SK-N-SH (cell line): ENCODE results near the gene PEDS1. TPM values are rescaled to one million over a fixed set of nuclear protein-coding genes. Genes with fewer than 3 reads are reported as not detected.

Source experiments
- CTCF ChIA-PET: fragments of 300-600, 350-600 bp; formaldehyde crosslinking; extraction: SDS; loops from one replicate; lab custom pipeline; 2021; lab: Yijun Ruan, JAX
- POLR2A ChIA-PET: fragments of 350-600 bp; sonication (Branson Sonifier 250); formaldehyde crosslinking; extraction: SDS; loops from one replicate; lab custom pipeline; 2020; ENCODE audit warnings: antibody characterized with exemption, inconsistent platforms; lab: Yijun Ruan, JAX
- DNase-seq: peaks from one replicate; pipeline ENCODE4 v3.0.0; 2012
- H2AFZ ChIP-seq: fragments of 200-600 bp; sonication (generic); 2 replicates; pipeline ENCODE4 v1.8.1; 2016; ENCODE audit warnings: antibody characterized with exemption, mild to moderate bottlenecking, low read depth
- H3F3A ChIP-seq: fragments of 200-600 bp; sonication (generic); replicated peaks from 2 replicates; pipeline ENCODE3; 2016; ENCODE audit warnings: antibody characterized with exemption, mild to moderate bottlenecking; ENCODE audit not compliant: insufficient read depth
- H3K27ac ChIP-seq, 2 experiments: fragments of 200-500 bp in 1 of 2; fragments of 200-600 bp in 1 of 2; sonication (Bioruptor generic) in 1 of 2; sonication (generic), shearing (Covaris generic) in 1 of 2; 2 replicates each; pipeline versions ENCODE4 v1.5.1 to v1.6.1; 2014 to 2016; ENCODE audit warnings: low read depth in 2 of 2, inconsistent platforms in 1 of 2, low read length in 1 of 2, mild to moderate bottlenecking in 1 of 2, mixed read lengths in 1 of 2
- H3K27me3 ChIP-seq: fragments of 200-600 bp; sonication (generic), shearing (Covaris generic); 2 replicates; pipeline ENCODE4 v1.6.1; 2016; ENCODE audit warnings: mixed run types; ENCODE audit not compliant: insufficient read depth
- H3K36me3 ChIP-seq, 2 experiments: fragments of 200-500 bp in 1 of 2; fragments of 200-600 bp in 1 of 2; sonication (Bioruptor generic) in 1 of 2; sonication (generic) in 1 of 2; replicated peaks in 1 of 2; 2 replicates each; pipeline versions ENCODE3 to v1.5.1; 2014 to 2016; ENCODE audit warnings: low read length in 1 of 2, mild to moderate bottlenecking in 1 of 2; ENCODE audit not compliant: insufficient read depth in 2 of 2, control insufficient read depth in 1 of 2
- H3K4me1 ChIP-seq, 2 experiments: fragments of 200-500 bp in 1 of 2; fragments of 200-600 bp in 1 of 2; sonication (Bioruptor generic) in 1 of 2; sonication (generic), shearing (Covaris generic) in 1 of 2; 2 replicates each; pipeline versions ENCODE4 v1.5.1 to v1.6.1; 2014 to 2016; ENCODE audit warnings: low read depth in 1 of 2, low read length in 1 of 2, mixed run types in 1 of 2; ENCODE audit not compliant: insufficient read depth in 2 of 2, control insufficient read depth in 1 of 2
- H3K4me2 ChIP-seq: fragments of 200-600 bp; sonication (generic), shearing (Covaris generic); 2 replicates; pipeline ENCODE4 v1.6.1; 2017; ENCODE audit warnings: mixed run types
- H3K4me3 ChIP-seq, 2 experiments: fragments of 200-500 bp in 1 of 2; fragments of 200-600 bp in 1 of 2; sonication (Bioruptor generic) in 1 of 2; sonication (generic), shearing (Covaris generic) in 1 of 2; 2 replicates each; pipeline versions ENCODE4 v1.5.1 to v1.8.1; 2014 to 2016; ENCODE audit warnings: low read depth in 2 of 2, inconsistent platforms in 1 of 2, low read length in 1 of 2, mild to moderate bottlenecking in 1 of 2, mixed read lengths in 1 of 2, moderate library complexity in 1 of 2
- H3K79me2 ChIP-seq: fragments of 200-600 bp; sonication (generic); 2 replicates; pipeline ENCODE4 v1.8.1; 2017; ENCODE audit warnings: mild to moderate bottlenecking; ENCODE audit not compliant: insufficient read depth
- H3K9ac ChIP-seq: fragments of 200-600 bp; sonication (generic); 2 replicates; pipeline ENCODE4 v1.6.1; 2017; ENCODE audit warnings: mixed run types
- H3K9me2 ChIP-seq: fragments of 200-600 bp; sonication (generic); 2 replicates; pipeline ENCODE4 v1.6.1; 2017; ENCODE audit warnings: mixed run types
- H3K9me3 ChIP-seq: fragments of 200-600 bp; sonication (generic); 2 replicates; pipeline ENCODE4 v1.6.1; 2017; ENCODE audit warnings: mixed run types, mild to moderate bottlenecking, moderate library complexity
- H4K20me1 ChIP-seq: fragments of 200-600 bp; sonication (generic); 2 replicates; pipeline ENCODE4 v1.6.1; 2017; ENCODE audit warnings: mild to moderate bottlenecking, mixed run types; ENCODE audit not compliant: insufficient read depth
- ELF1 ChIP-seq: IDR thresholded peaks from 2 replicates; pipeline ENCODE4 v1.4.0; 2012
- EP300 ChIP-seq, 2 experiments: IDR thresholded peaks; 2 replicates each; pipeline versions ENCODE4 v1.4.0 to v1.6.1; 2012; ENCODE audit warnings: borderline replicate concordance in 1 of 2, low read depth in 1 of 2, low read length in 1 of 2
- EZH2phosphoT487 ChIP-seq: fragments of 200-600 bp; sonication (generic); IDR thresholded peaks from 2 replicates; pipeline ENCODE4 v1.6.1; 2017; ENCODE audit warnings: low read depth, mixed run types, mild to moderate bottlenecking, antibody characterized with exemption, moderate library complexity, borderline replicate concordance
- FOSL2 ChIP-seq: IDR thresholded peaks from 2 replicates; pipeline ENCODE4 v1.4.0; 2012; ENCODE audit warnings: low read depth, mild to moderate bottlenecking, moderate library complexity, borderline replicate concordance
- FOXJ3 ChIP-seq: sonication (generic); formaldehyde crosslinking; IDR thresholded peaks from 2 replicates; pipeline ENCODE4 v1.5.1; 2020; ENCODE audit warnings: mild to moderate bottlenecking, missing genetic modification reagents
- FOXM1 ChIP-seq: IDR thresholded peaks from 2 replicates; pipeline ENCODE4 v1.4.0; 2012; ENCODE audit warnings: low read depth, mild to moderate bottlenecking
- GABPA ChIP-seq: IDR thresholded peaks from 2 replicates; pipeline ENCODE4 v1.4.0; 2012; ENCODE audit warnings: low read depth, mild to moderate bottlenecking
- JUND ChIP-seq: IDR thresholded peaks from 2 replicates; pipeline ENCODE4 v1.4.0; 2012
- NRF1 ChIP-seq: IDR thresholded peaks from 2 replicates; pipeline ENCODE4 v1.6.1; 2012; ENCODE audit warnings: low read depth, mild to moderate bottlenecking, low read length
- POLR2AphosphoS5 ChIP-seq: IDR thresholded peaks from 2 replicates; pipeline ENCODE4 v1.6.1; 2012; ENCODE audit warnings: low read depth, low read length
- RCOR1 ChIP-seq: fragments of 150-350 bp; IDR thresholded peaks from 2 replicates; pipeline ENCODE4 v1.6.1; 2017; ENCODE audit warnings: antibody characterized with exemption, low read length
- REST ChIP-seq: IDR thresholded peaks from 2 replicates; pipeline ENCODE4 v1.6.1; 2012; ENCODE audit warnings: mild to moderate bottlenecking, low read depth, low read length, moderate library complexity
- RXRA ChIP-seq: IDR thresholded peaks from 2 replicates; pipeline ENCODE4 v1.4.0; 2012; ENCODE audit warnings: low read depth, mild to moderate bottlenecking, borderline replicate concordance
- SIN3A ChIP-seq: IDR thresholded peaks from 2 replicates; pipeline ENCODE4 v1.6.1; 2012; ENCODE audit warnings: low read depth, mild to moderate bottlenecking, low read length, moderate library complexity, borderline replicate concordance
- YY1 ChIP-seq: IDR thresholded peaks from 2 replicates; pipeline ENCODE4 v1.4.0; 2012; ENCODE audit warnings: low read depth, mild to moderate bottlenecking
- WGBS: methylation state at CpG from one replicate; pipeline ENCODE4 v1.1.6; 2017; ENCODE audit warnings: low lambda C conversion rate; 5-methylcytosine and 5-hydroxymethylcytosine counted together
- polyA plus RNA-seq, 3 experiments: library from polyadenylated mRNA; depleted of rRNA; stranded (reverse); fragments of >200 nt; gene quantifications; 2 replicates each; pipeline ENCODE4 v1.2.3, GENCODE V29; 2012
- TF ChIP-seq, protein P1 (sequence below): IDR thresholded peaks from 2 replicates; pipeline ENCODE4 v1.4.0; 2012; ENCODE audit warnings: low read depth, borderline replicate concordance
- TF ChIP-seq, protein P2 (sequence below): IDR thresholded peaks from 2 replicates; pipeline ENCODE4 v1.4.0; 2012; ENCODE audit warnings: low read depth
- TF ChIP-seq, protein P3 (sequence below): IDR thresholded peaks from 2 replicates; pipeline ENCODE4; 2012

The PEDS1 gene
- polyA plus RNA-seq, 1 of the 3 experiments (the other 2 are of a cell fraction), result 18.3 TPM

GRCh38 chr20:50193199-50193835, 39.8 kb upstream of the PEDS1 start:
- Histone ChIP-seq H2AFZ (no peak overlapping the region), H3K27ac (peak overlapping the region in 1 of 2 experiments; percentile 93; a peak in 2 of 4 replicates), H4K20me1 (peaks cover 32% of the 10 kb centered on the region), H3K4me3 (peak overlapping the region; percentile 73 to 74), H3K79me2 (peaks cover 37% of the 10 kb centered on the region), H3K9me3 (no peaks in the 10 kb centered on the region), H3K4me1 (peaks cover 4 to 19% of the 10 kb centered on the region in 2 experiments; a peak in 3 of 4 replicates), H3F3A (peaks cover 3% of the 10 kb centered on the region), H3K9me2 (no peaks in the 10 kb centered on the region), H3K4me2 (peak overlapping the region; percentile 92), H3K36me3 (peaks cover 0 to 7% of the 10 kb centered on the region in 2 experiments), H3K9ac (peak overlapping the region; percentile 94), H3K27me3 (no peaks in the 10 kb centered on the region)
- no peak for DNase-seq
- no peak for TF ChIP-seq FOSL2
- TF ChIP-seq FOXM1, result no peak
- TF ChIP-seq ELF1, result no peak
- TF ChIP-seq RXRA, result no peak
- CTCF ChIA-PET, result interaction anchor here (1.1 to 15.3 kb wide), 3 partner anchors 186 to 384 kb away, joined by 3 to 281 read pairs (median 108); no protein-coding TSS in a partner anchor
- 65% methylated on average over 9 of the region's 10 CpGs for WGBS
- POLR2A ChIA-PET, result no interaction called here

DNA sequence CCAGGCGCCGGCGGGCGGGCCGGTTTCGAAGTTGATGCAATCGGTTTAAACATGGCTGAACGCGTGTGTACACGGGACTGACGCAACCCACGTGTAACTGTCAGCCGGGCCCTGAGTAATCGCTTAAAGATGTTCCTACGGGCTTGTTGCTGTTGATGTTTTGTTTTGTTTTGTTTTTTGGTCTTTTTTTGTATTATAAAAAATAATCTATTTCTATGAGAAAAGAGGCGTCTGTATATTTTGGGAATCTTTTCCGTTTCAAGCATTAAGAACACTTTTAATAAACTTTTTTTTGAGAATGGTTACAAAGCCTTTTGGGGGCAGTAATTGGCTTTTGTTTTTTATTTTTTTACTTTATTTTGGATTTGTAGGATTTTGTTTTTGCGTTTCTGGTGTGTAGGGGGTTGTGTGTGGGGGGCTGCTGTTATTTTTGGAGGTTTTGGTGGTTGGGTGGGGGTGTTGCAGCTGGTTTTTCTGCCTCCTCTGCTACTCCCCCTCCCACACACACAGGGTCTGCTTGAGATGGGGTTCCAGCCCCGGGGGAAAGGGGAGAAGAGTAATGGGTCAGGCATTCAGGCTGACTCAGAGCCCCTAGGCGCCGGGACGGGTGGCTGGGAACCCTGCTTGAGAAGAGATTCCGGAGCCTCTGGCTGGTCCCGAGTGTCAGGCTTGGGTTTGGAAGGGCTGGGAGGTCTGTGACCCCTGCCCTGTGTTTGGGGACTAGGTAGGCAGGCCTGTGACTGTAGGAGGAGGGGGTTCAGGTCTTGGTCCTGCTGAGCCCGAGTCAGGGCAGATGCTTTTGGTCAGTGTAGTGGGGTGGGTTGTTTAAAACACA, 39.1 kb upstream of the PEDS1 start:
- Histone ChIP-seq H3K27ac (peak overlapping the region; percentile 1 to 93; a peak in 3 of 4 replicates), H3K4me2 (peak overlapping the region; percentile 92), H3K79me2 (peaks cover 37% of the 10 kb centered on the region), H3K9me3 (no peaks in the 10 kb centered on the region), H3K4me1 (peaks cover 4 to 19% of the 10 kb centered on the region in 2 experiments; a peak in 3 of 4 replicates), H3K4me3 (peak overlapping the region; percentile 73 to 74), H3K9me2 (no peaks in the 10 kb centered on the region), H3K9ac (peak overlapping the region; percentile 94), H3F3A (peaks cover 3% of the 10 kb centered on the region), H3K27me3 (no peaks in the 10 kb centered on the region), H2AFZ (no peak overlapping the region), H3K36me3 (peaks cover 0 to 7% of the 10 kb centered on the region in 2 experiments), H4K20me1 (peaks cover 32% of the 10 kb centered on the region)
- peak; percentile 85 for DNase-seq
- ChIA-PET CTCF (interaction anchor here (1.5 to 15.3 kb wide), 5 partner anchors 8 to 384 kb away, joined by 4 to 281 read pairs (median 21); no protein-coding TSS in a partner anchor), POLR2A (no interaction called here)
- 4% methylated on average over 25 of the region's 25 CpGs for WGBS
- TF ChIP-seq GABPA (no peak), REST (no peak), SIN3A (peak; percentile 100), YY1 (peak; percentile 77), EZH2phosphoT487 (no peak), EP300 (IDR thresholded peaks at IDR 0.05; ENCODE audit: borderline replicate concordance in 1 of 2, low read depth in 1 of 2, low read length in 1 of 2) (no peak), POLR2AphosphoS5 (peak; percentile 40; the same call in 1 of the 2 replicates), ELF1 (no peak), JUND (peak; percentile 39; the same call in 1 of the 2 replicates), FOXM1 (no peak), FOXJ3 (CRISPR knock-in tag) (no peak), FOSL2 (peak; percentile 31; the same call in 1 of the 2 replicates), RCOR1 (no peak), NRF1 (no peak)
- TF ChIP-seq, protein P1, sequence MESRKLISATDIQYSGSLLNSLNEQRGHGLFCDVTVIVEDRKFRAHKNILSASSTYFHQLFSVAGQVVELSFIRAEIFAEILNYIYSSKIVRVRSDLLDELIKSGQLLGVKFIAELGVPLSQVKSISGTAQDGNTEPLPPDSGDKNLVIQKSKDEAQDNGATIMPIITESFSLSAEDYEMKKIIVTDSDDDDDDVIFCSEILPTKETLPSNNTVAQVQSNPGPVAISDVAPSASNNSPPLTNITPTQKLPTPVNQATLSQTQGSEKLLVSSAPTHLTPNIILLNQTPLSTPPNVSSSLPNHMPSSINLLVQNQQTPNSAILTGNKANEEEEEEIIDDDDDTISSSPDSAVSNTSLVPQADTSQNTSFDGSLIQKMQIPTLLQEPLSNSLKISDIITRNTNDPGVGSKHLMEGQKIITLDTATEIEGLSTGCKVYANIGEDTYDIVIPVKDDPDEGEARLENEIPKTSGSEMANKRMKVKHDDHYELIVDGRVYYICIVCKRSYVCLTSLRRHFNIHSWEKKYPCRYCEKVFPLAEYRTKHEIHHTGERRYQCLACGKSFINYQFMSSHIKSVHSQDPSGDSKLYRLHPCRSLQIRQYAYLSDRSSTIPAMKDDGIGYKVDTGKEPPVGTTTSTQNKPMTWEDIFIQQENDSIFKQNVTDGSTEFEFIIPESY, result no peak
- TF ChIP-seq, protein P2, sequence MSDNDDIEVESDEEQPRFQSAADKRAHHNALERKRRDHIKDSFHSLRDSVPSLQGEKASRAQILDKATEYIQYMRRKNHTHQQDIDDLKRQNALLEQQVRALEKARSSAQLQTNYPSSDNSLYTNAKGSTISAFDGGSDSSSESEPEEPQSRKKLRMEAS, result peak; percentile 100
- TF ChIP-seq, protein P3, sequence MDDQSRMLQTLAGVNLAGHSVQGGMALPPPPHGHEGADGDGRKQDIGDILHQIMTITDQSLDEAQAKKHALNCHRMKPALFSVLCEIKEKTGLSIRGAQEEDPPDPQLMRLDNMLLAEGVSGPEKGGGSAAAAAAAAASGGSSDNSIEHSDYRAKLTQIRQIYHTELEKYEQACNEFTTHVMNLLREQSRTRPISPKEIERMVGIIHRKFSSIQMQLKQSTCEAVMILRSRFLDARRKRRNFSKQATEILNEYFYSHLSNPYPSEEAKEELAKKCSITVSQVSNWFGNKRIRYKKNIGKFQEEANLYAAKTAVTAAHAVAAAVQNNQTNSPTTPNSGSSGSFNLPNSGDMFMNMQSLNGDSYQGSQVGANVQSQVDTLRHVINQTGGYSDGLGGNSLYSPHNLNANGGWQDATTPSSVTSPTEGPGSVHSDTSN, result peak; percentile 76
